Measurements from ENCODE around the gene UCK1.

Gene UCK1

DNA sequence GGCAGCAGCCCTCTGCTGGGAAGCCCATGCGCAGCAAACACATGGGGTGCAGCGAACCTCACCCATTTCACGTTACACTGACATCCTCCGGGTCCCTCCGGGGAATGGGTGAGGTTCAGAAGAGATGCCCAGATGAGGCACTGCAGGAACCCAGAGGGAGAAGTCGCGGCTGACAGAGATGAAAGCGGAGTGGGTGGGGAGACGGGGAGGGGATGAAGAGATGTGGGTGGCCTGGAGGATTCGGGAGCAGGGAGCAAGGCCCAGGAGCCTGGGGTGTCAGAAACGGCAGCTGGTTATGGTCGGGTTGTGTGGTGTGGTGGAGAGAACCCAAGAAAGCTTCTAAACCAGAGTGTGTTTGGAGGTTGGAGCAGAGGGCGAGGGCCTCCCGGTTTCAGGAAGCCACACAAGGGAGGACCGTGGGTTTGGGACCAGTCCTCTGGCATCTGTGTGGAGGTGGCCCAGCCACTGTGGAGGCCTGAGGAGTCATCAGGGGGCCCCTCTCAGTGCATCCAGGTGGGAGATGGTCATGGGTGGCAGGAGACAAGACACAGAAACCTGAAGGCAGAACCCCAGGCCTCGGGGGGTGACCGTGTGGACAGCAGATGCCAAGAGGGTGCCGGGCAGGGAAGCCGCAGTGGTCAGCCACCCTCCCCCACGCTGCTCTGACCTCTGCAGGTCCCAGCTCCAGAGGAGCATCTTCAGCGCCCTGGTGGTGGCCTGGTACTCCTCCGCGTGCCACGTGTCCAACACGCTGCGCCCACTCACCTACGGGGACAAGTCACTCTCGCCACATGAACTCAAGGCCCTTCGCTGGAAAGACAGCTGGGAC is 8.6 kb downstream of the UCK1 start:
- DNase-seq = no peak
- H3K4me1 ChIP-seq (ENCODE audit: low read length) = no peaks in the 10 kb centered on the region
- H4K20me1 ChIP-seq (ENCODE audit: insufficient read depth, low read length) = no peaks in the 10 kb centered on the region
- H3K36me3 ChIP-seq (replicated peaks; ENCODE audit: insufficient read depth, low read length) = peaks cover 7% of the 10 kb centered on the region; the same call in 1 of the 2 replicates
- H3K27ac ChIP-seq (ENCODE audit: low read length) = no peak overlapping the region
- no peak overlapping the region for H3K9ac ChIP-seq (ENCODE audit: low read length)
- H3K4me3 ChIP-seq (ENCODE audit: low read length) = no peak overlapping the region
- no peaks in the 10 kb centered on the region for H3K27me3 ChIP-seq (replicated peaks; ENCODE audit: insufficient read depth, low read length)
- no peak for TF ChIP-seq EZH2phosphoT487 (IDR thresholded peaks at IDR 0.05; ENCODE audit: low read length)
- no peak overlapping the region for H2AFZ ChIP-seq (ENCODE audit: low read length)
- no peaks in the 10 kb centered on the region for H3K79me2 ChIP-seq (ENCODE audit: low read length)
- no peak overlapping the region for H3K4me2 ChIP-seq (ENCODE audit: low read depth, low read length)
- H3F3A ChIP-seq (ENCODE audit: insufficient read depth, low read length) = no peaks in the 10 kb centered on the region
- H3K9me3 ChIP-seq (replicated peaks; ENCODE audit: insufficient read depth, low read length) = no peaks in the 10 kb centered on the region
- no peaks in the 10 kb centered on the region for H3K9me2 ChIP-seq (replicated peaks; ENCODE audit: insufficient read depth, low read length)

- Histone ChIP-seq H3K79me2 (ENCODE audit: low read length) (no peaks in the 10 kb centered on the region), H3K9me2 (replicated peaks; ENCODE audit: insufficient read depth, low read length) (no peaks in the 10 kb centered on the region), H3K27me3 (replicated peaks; ENCODE audit: insufficient read depth, low read length) (no peaks in the 10 kb centered on the region), H3K4me1 (ENCODE audit: low read length) (no peaks in the 10 kb centered on the region), H4K20me1 (ENCODE audit: insufficient read depth, low read length) (no peaks in the 10 kb centered on the region), H2AFZ (ENCODE audit: low read length) (no peak overlapping the region), H3K4me2 (ENCODE audit: low read depth, low read length) (no peak overlapping the region), H3F3A (ENCODE audit: insufficient read depth, low read length) (no peaks in the 10 kb centered on the region), H3K36me3 (replicated peaks; ENCODE audit: insufficient read depth, low read length) (peaks cover 7% of the 10 kb centered on the region; the same call in 1 of the 2 replicates), H3K27ac (ENCODE audit: low read length) (no peak overlapping the region), H3K9ac (ENCODE audit: low read length) (no peak overlapping the region), H3K4me3 (ENCODE audit: low read length) (no peak overlapping the region), H3K9me3 (replicated peaks; ENCODE audit: insufficient read depth, low read length) (no peaks in the 10 kb centered on the region)
- no peak for TF ChIP-seq EZH2phosphoT487 (IDR thresholded peaks at IDR 0.05; ENCODE audit: low read length)
- TF ChIP-seq CTCF (IDR thresholded peaks at IDR 0.05; ENCODE audit: low read length) = no peak
- no peak for TF ChIP-seq EZH2 (optimal IDR thresholded peaks at IDR 0.05; ENCODE audit: low read depth, low read length)
- no peak for DNase-seq
Measured at GRCh38 chr9:131521822-131522221, 9.2 kb downstream of the UCK1 start.

- Histone ChIP-seq H3K79me2 (ENCODE audit: low read length) (no peaks in the 10 kb centered on the region), H3K36me3 (replicated peaks; ENCODE audit: insufficient read depth, low read length) (peaks cover 9% of the 10 kb centered on the region; the same call in 1 of the 2 replicates)
Measured at GRCh38 chr9:131521203-131521602, 9.9 kb downstream of the UCK1 start.

More at GRCh38 chr9:131521203-131521602, 9.9 kb downstream of the UCK1 start:
- H3K9me2 ChIP-seq (replicated peaks; ENCODE audit: insufficient read depth, low read length) = no peaks in the 10 kb centered on the region
- DNase-seq = no peak
- H3K9ac ChIP-seq (ENCODE audit: low read length) = no peak overlapping the region
- no peak overlapping the region for H3K4me2 ChIP-seq (ENCODE audit: low read depth, low read length)
- H2AFZ ChIP-seq (ENCODE audit: low read length) = no peak overlapping the region
- H3K4me3 ChIP-seq (ENCODE audit: low read length) = no peak overlapping the region
- H3K9me3 ChIP-seq (replicated peaks; ENCODE audit: insufficient read depth, low read length) = no peaks in the 10 kb centered on the region
- no peaks in the 10 kb centered on the region for H3F3A ChIP-seq (ENCODE audit: insufficient read depth, low read length)
- no peaks in the 10 kb centered on the region for H4K20me1 ChIP-seq (ENCODE audit: insufficient read depth, low read length)
- no peaks in the 10 kb centered on the region for H3K27me3 ChIP-seq (replicated peaks; ENCODE audit: insufficient read depth, low read length)
- H3K4me1 ChIP-seq (ENCODE audit: low read length) = no peaks in the 10 kb centered on the region
- no peak overlapping the region for H3K27ac ChIP-seq (ENCODE audit: low read length)
- TF ChIP-seq EZH2phosphoT487 (IDR thresholded peaks at IDR 0.05; ENCODE audit: low read length) (no peak), EZH2 (optimal IDR thresholded peaks at IDR 0.05; ENCODE audit: low read depth, low read length) (no peak), CTCF (IDR thresholded peaks at IDR 0.05; ENCODE audit: low read length) (no peak)

Data from MM.1S (cell line).